Eye (tissue), 1 donor: ENCODE measurements around the gene KDM4C.

Experiments
- DNase-seq: peaks from one replicate; pipeline ENCODE4 v3.0.0-alpha.2; 2015

KDM4C gene

DNA sequence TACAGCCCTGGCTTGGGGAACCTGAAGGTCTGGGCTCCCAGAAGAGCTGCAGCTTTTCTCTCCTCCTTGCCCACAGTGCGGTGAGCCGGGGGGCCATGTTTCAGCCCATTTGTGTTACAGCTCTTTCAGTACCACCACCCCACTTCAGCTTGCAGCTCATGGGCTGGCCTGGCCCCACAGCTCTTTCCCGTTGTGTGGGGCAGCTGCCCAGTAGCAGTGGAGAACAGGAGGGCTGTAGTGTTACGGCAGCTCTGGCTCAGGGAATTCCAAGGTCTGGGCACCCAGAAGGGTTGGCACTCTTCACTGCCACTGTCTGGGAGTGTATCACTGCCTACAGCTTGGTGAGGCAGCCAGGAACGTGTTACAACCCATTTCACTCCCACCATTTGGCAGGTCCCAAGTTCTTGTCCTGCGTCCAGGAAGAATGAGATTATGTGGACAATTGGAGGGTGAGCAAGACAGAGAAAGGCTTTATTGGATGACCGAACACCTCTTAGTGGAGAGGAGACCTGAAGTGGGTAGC is 390.5 kb downstream of the KDM4C start:
- no peak for DNase-seq

DNA sequence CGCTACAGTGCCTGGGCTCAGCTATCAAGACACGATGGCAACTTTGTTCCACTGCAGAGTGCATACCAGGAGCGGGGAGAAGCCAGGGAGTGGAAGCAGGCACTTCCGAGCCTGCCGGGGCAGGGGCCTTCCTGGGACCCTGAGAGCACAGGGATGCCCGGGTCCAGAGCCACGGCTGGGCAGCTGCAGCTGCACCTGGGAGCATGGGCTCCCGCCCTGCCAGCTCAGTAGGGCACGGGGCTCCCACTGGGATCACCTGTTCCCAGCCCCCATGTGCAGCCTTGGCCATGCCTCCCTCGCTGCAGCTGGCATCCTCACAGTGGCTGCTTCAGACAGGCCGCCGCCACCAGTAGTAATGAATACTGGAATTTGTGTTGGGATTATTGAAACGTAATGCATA is 391.5 kb downstream of the KDM4C start:
- DNase-seq = no peak

DNA sequence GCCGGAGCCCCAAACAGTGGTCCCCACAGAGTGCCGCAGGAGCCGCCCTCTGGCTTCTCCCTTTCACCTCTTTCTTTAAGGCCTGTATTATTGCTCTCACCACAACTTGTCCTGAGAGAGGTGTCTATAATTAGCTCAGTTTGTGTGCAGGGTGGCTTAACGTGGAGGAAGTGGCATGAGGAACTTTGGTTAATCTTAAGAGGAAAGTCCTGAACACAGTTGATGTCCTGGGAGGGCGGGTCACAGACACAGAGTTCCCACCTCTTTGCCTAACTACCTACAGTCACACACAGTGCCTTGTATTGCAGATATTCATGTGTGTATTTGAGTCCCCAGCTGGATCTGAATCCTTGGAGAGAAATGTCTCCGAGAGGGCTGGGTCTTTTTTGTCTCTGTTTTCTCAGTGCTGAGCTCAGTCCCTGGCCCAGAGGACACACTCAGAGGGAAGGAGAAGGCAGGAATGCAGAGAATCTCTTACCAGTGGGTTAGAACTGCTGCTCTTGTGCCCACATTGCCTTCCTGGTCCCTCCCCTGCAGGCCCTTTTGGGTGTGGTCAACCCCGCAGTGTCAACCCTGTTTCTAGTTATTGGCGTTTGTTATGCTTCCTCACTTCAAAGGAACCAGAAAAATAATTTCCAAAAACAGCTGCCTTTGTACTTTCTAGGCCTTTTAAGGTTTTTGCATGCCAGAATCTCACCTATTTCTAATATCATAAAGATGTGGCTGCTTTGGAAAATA is 392.5 kb downstream of the KDM4C start:
- no peak for DNase-seq

DNA sequence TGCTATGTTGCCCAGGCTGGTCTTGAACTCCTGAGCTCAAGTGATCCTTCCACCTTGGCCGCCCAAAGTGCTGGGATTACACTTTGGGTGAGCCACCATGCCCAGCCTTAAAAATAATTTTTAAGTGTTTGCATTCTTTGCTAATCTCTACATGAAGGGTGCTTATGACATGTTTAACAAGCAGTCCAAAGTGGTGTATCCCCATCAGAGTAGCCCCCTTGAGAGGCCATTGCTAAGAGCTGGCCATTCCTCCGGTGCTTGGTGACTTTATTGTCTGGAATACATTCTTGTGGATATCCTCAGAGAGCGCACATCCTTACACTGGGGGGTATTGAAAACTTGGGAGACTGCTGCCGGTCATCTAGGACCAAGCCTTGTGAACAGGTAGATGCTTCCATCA is 395.4 kb downstream of the KDM4C start:
- no peak for DNase-seq

DNA sequence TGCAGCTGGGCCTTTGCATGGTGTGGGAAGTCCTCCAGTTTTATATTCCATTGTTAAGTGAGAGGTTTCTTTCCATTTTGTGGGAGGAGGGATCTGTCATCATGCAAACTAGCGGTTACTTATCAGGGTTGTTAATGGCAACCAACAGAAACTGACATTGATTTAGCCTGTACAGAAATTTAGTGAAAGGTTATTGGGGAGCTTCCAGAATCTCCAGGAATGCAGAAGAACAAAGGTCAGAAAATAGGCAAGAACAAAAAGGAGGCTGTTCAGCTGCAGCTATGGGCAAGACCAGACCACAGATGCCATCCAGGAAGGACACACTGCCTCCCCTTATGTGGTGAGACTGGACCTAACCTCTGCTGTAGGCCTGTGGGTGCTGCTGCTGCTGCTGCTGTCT is 395.8 kb downstream of the KDM4C start:
- no peak for DNase-seq

DNA sequence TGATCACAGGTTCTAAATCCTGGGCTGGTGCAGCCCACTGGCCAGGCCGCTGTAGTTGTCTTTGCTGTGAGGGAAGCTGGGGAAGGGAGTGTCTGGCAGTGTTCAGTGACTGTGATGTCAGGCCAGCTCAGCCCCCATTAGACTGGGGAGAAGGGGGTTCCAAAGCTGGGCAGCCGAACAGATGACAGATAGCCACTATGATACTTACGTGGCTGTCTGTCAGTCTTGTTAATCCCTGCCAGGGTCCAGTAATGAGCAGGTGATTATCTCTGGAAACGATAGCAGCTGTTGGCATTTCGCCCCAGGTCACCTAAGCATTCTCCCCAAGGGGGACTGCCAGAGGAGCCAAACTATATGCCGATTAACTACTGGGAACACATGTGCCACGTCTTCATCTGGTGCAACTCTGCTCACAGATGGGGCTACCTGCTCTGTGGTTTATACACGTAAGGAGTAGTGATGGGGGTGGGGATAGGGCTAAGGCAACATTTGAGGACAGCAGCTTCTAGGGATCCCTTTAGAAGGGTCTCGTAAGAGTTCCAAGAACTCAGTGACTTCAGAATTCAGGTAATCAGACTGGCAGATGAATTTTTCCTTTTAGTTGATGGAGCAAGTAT is 396.3 kb downstream of the KDM4C start:
- no peak for DNase-seq

DNA sequence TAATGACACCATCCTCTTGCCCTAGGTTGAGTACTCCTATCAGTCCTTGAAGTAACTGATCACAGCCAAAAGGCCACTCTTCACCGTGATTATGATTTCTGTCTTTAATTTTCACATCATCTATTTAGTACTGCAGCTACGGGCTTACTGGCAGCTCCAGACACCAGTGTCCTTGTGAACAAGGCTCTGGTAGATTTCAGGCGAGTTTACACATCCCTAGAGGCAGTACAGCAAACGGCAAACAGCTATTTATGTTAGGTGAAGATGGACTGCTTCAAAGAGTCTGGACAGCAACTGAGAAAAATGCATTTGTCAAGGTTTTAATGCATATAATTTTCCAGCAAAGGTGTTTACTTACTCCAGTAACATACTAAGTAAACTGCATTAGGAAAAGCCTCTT is 396.9 kb downstream of the KDM4C start:
- DNase-seq = no peak

DNA sequence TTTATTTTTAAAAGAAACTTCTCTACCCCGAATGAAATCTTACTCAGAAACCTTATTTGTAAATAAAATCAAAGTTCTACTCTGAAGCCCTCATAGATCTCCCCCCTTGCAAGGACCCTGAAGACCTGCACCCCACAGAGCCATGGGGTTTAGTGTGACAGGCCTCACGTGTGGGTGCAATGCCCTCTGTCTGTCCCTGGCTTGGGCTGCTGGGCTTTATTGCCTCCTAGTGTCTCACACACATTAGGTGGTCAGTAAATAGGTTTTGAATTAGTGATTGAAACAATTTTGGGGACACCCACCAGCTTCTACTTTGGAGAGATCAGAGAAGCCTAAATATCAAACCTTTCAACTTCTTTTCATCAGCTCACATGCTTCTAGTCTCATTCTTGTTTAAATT is 403.7 kb downstream of the KDM4C start:
- no peak for DNase-seq

DNA sequence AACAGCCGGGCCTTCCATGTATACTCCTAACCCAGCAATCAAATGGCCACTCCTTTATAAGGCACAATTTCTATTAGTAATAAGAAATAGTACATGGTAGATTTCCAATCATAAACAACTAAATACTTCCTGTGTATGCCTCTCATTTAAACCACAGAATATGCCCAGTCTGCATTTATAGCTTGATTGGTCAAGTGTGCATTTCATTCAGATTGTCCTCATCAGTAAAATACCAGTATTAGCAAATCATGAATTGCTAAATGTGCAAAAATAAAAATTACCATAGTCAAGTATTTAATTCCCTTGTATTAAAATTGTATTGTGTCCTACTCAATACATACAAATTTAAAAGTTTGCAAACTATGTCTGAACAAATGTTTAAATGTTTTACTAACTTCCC is 406.2 kb downstream of the KDM4C start:
- no peak for DNase-seq

DNA sequence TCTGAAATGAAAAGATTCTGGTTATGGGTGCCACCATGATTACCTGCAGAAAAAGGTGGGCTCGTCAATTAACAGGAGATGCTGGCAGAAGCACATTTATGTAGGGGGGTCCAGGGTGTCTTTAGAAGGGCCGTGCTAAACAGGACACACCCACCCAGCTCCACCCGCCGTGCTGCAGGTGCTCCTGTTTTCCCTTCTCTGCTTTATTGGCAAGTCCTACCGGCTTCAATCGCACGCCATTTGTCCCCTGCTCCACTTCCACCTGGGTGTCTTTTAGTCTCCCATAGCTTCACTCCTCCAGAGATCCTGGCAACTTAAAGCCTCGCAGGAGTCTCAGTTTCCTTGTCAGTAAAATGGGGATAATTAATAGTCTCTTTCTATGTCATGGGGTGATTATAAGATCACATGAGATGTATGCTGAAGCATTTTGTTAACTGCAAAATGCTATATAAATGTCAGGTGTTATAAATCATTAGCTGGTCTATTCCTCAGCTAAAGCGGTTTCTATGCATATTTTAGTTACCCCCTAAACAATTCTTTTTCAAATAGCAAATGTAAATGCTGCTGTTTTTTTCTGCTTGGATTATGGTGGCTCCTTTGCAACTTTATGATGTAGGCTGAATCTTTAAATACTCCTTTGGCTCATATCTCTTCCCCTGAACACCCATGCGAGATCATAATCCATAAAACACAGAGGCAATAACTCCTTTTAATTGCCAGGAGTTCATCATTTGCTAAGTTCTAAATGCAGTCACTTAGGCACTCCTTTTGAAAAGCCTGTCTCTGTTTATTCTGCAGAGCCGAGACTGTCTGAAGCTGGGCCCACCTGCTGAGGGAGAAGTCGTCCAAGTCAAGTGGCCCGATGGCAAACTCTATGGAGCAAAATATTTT is 406.9 kb downstream of the KDM4C start:
- DNase-seq = no peak

DNA sequence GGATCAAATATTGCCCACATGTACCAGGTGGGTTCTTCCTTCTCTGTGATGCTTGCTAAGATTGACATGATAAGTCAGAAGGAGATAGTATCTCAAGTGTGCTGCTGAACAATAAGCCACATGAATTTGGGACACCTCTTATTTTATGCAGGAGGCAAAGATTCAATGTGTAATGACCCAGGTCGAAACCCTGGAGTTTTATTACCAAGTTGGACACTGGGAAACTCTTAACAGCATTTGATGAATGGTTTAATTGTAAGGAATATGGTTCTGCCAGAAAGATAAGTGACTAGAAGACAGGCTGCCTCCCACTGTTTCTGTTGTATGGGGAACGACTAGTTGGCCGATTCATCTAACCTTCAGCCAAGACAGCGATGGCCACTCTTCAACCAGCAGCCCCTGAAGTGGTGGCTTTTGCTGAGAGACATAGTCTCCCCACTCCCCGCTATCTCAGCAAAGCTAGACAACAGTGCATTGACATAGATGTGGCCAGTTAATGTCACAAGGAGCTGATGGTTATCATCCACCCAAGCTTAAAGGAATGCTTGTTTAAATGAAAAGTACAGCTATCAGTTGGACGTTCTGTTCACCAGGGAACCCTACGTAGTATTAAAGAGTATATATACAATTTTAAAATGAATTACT is 407.7 kb downstream of the KDM4C start:
- no peak for DNase-seq

DNA sequence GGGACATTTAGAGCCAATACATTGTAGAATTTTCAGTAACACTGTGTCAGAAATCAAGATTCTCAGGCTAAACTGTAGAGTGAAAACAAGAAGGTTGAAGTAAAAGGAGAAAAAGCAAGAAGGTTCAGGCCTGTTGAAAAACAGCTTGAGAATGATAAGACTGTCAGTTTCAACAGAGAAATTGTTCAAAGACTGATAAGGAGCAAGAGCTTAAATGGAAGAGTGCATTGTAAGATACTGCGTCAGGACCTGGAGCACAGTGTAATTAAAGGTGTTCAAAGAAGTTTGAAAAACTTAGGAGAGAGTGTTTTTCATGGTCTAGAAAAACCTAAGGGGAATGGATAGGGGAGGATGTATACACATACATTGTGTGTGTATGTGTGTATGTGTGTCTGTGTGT is 408.3 kb downstream of the KDM4C start:
- no peak for DNase-seq

DNA sequence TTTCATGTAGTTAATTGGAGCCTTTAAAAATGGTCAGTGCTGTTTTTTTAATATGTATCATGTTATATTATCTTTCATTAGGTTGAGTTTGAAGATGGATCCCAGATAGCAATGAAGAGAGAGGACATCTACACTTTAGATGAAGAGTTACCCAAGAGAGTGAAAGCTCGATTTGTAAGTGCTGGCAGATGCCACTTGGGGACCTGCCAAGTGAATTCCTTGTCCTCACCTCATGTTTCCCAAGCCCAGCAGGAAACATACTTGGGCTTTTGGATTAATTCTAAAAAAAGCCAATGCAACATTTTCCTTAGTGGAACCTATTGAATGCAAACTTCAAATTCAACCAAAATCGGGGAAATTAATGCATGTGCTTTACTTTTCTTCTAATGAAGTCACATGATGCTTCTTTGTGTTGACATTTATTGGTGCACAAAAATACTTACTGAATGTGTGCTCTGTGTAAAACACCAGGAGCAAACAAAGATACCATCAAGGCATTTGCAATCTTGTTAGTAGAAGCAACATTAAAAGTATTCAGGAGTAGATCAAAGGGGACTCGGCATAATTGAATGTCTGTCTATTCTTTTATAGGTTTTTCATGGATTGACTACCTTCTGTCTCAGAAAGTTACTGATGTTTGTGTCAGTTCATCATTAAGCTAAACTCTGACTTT is 412.1 kb downstream of the KDM4C start:
- no peak for DNase-seq

DNA sequence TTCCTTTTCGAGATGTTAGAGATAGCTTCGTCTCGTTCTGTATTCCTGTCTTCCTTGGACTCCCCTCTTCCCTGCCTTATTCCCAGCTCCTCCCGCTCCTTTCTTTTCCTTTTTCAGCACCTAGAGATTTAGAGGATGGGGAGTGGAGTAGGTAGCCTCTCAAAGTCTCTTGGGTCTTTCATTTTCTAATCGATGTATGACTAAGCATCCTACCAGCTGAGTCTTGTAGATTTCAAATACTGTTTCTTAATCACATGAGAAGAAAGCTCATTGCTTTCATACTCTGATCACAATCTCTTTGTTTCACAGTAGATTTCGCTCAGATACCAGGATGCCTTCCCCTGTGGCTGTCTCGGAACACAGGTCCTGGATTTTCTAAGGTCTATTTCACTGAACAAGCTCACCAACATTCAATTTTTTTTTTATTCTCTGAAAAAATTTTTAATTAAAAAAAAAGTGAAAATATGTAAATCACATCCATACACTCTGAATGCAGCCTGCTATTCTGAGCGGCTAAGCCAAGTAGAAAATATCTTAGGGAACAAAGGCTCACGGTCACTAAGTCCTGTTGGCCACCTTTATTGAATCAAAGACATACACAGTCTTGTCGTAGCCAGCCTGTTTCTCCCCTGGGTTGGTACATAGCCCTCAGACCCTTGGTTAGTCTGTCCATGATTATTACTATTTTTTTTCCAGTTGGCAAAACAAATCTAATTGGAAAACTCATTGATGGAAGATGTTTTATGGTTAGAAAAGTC is 413.8 kb downstream of the KDM4C start:
- DNase-seq = no peak

DNA sequence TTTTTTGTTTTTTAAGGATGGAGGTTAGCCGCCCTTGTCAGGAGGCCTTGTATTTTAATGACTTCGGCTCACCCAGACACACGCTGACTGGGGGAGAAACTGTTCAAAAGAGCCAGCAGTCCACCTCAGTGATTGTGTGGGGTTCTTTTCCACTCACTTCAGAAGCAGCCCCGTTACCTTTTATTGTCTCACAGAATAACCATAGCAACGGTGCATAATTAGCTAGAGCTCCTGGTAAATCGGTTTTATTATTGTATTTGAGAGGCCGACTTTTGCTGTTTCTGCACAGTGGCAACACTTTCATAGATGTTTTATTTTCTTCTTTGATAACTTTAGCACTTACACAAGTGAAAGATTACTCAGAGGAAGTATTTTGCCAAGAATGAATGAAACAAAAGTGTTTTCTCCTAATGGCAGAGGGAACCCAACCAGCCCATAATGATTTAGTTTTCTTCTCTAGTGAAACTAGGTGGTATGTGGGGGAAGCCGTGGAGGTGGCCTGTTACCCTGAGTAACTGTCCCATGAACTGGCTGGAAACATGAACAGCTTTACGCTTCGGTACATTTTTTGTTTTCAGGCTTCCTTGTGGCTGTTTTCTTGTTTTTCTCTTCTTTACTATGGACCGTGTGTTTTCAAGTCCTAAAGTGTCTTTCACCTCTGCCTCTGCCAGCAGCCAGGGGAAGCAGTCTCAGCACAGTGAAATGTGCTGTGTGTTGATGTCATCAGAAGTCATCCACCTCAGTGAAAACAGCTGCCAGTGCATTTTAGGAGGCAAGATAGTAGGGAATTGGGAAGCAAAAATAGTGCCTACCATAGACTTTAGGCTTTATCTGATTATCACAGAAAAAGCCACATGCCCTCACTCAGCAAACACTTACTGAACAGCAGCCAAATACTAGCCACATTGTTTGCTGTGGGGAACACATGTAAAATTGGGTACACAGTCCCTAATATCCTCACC is 414.7 kb downstream of the KDM4C start:
- DNase-seq = no peak

DNA sequence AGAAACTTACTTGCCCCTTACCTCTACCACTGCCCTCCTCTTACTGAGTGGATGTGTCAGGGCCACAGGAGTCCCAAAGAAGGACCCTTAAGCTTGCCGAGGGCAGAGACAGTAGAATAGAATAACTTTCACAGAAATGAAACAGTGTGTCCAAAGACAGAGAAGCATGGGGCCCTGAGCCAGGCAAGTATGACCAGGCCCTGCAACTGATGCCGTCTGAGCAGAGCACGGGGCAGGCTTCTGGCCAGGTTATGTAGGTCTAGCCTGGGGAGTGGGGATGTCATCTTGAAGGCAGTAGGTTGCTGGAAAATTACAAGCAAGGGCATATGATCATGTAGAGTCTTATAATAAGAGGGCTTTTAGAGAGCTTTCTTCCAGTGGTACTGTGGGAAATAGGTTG is 415.4 kb downstream of the KDM4C start:
- no peak for DNase-seq

DNA sequence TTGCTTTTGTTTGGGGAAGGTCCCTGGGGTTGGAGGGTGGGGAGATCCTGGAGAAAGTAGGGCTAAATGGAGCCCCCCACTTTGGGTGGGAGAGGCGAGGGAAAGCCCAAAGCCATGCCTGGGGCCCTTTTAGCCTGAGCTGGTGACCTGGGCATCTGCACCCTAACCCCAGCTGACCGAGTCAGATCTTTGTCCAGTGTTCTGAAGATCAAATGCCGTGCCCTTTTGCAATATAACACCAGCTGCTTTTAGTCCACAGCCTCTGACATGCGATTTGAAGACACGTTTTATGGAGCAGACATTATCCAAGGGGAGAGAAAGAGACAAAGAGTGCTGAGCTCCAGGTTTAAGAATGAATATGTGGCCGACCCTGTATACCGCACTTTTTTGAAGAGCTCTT is 416.5 kb downstream of the KDM4C start:
- no peak for DNase-seq

DNA sequence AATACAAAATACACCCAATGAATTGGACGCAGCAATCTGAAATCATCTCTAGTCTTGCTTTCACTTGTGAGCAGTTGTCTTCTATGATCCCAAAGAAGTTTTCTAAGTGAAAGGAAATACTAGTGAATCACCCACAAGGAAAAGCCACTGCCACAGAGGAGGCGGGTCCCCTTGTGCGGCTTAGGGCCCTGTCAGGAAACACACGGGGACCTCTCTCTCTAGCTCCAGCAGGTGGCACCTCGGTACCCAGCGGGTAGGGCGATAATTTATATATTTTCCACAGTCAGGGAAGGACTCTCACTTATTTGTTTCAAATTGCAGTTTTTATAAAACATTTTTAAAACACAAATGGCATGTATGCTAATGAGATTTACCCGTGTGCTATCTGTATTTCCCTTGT is 417.1 kb downstream of the KDM4C start:
- no peak for DNase-seq

DNA sequence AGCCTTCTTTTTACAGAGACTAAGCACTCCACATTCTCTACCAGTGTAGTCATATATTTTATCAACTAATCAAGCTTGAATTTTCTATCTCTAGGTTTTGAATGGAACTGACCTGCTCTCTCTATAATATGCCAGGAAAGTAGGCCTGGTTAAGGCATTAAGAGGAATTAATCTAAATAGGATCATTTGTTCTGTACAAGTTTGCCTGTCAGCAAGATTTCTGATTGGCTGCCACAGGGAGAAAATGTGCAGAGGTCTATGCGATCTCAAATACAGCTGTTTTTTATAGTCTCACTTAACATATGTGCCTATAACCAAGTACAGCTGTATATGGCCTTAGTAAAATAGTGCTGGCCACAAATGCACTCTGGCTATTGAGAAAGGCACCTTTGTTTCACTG is 418.8 kb downstream of the KDM4C start:
- DNase-seq = no peak

DNA sequence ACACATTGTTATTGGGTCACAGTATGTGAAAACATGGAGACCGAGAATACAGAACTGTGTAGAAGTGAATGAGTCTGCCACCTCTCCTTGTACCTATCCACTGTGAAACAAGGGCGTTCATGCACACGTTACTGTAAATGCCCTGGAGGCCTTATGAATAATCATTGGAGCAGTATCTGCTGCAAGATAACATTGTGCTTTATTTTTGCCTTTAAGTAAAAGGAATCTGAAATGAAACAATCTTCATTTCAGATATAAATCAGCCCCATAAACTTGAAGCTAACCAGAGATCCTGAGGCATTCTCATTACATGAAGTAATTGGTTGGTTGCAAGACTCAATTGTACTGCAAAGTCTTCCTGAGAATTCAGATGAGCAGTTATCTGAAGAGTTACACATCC is 419.6 kb downstream of the KDM4C start:
- peak; percentile 53 for DNase-seq

DNA sequence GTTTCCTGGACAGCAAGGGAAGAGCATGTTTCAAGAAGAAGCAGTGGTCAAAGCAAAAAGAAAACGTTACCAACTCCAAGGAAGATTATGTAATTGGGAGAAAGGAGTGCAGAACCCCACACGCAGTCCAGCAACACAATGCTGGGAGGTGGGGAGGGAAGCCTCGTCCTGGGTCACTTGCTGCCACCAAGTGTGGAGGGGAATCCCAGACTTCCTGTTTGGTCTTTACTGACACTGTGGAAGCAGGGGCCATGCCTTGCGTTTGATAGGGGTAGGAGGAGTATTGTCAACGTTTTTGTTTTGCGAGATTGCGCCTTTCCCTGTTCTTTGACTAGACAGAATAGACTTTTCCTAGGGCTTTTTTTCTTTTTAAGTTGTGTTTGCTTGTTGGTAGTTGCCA is 421.0 kb downstream of the KDM4C start:
- no peak for DNase-seq
